IPS-18a (cell line): ENCODE data around the gene LSS.

Experiments used
- H3K27ac ChIP-seq: one replicate; pipeline ENCODE4 v1.5.1; 2013; ENCODE audit warnings: low read length
- H3K27me3 ChIP-seq: one replicate; pipeline ENCODE4 v1.6.1; 2013; ENCODE audit warnings: mild to moderate bottlenecking, low read length; ENCODE audit not compliant: control insufficient read depth, insufficient read depth
- H3K36me3 ChIP-seq: one replicate; pipeline ENCODE4 v1.6.1; 2013; ENCODE audit warnings: low read depth, low read length; ENCODE audit not compliant: control insufficient read depth
- H3K4me1 ChIP-seq: one replicate; pipeline ENCODE4 v1.6.1; 2013; ENCODE audit warnings: low read depth, low read length; ENCODE audit not compliant: control insufficient read depth
- H3K4me3 ChIP-seq: one replicate; pipeline ENCODE4 v1.5.1; 2013; ENCODE audit warnings: low read length
- H3K9ac ChIP-seq: one replicate; pipeline ENCODE4 v1.6.1; 2013; ENCODE audit warnings: mild to moderate bottlenecking, low read length, moderate library complexity
- H3K9me3 ChIP-seq: one replicate; pipeline ENCODE4 v1.6.1; 2013; ENCODE audit warnings: low read depth, low read length; ENCODE audit not compliant: control insufficient read depth

LSS gene

DNA sequence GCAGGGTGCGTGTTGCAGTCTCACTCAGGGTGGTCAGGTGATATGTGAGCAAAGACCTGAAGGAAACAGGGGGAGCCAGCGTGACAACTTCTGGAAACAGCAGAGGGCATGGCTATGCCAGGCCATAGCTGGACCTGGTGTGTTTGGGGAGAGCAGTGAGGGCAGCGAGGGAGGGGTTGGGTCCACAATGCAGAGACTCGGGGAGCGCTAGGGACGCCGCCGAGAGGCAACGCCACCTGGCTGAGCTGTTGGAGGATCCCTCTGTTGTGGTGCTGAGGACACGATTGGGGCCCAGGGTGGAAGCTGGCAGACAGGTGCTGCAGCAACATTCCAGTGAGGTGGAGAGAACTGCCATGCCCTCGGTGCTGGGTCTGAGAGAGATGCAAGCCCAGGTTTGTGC lies 26.6 kb upstream of the LSS start:
- H3K9ac ChIP-seq = no peak overlapping the region
- no peak overlapping the region for H3K4me3 ChIP-seq
- no peaks in the 10 kb centered on the region for H3K9me3 ChIP-seq
- H3K36me3 ChIP-seq = peaks cover 80% of the 10 kb centered on the region
- H3K27me3 ChIP-seq = no peaks in the 10 kb centered on the region
- no peak overlapping the region for H3K27ac ChIP-seq
- no peaks in the 10 kb centered on the region for H3K4me1 ChIP-seq

DNA sequence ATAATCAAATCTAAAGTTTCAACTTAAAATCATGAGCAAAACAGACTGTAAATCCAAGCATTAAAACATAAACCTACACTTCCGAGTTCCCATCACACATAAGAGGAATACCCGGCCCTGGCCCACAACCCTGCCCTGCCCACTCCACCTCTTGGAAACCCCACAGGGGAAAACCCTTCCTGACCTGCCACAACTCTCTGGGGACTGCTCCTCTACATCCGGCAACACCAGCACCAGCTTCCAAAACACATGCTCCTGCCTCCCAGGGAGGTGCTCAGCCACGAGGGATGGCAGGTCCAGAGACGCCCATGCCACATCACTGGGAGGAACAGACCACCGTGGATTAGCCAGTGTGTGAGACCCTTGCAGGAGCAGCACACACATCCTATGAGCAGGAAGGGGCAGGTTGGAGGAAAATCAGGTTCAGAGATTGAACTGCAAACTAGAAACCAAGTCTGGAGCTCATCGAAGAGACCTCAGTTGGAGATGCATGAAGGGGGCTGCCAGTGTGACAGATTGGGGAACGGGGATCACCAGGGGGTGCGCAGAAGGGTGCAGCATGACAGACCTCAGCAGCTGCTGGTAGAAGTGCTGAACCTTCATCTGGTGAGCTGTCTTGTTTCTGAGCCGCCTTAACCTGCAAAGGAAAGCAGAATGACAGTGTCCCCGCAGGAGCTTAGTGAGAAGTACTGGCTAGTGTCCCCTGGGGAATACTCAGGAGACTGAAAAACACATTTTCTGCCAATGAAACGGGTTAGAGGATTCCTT lies 25.8 kb upstream of the LSS start:
- Histone ChIP-seq H3K9me3 (no peaks in the 10 kb centered on the region), H3K36me3 (peaks cover 88% of the 10 kb centered on the region), H3K9ac (no peak overlapping the region), H3K4me3 (no peak overlapping the region), H3K4me1 (no peaks in the 10 kb centered on the region), H3K27me3 (no peaks in the 10 kb centered on the region), H3K27ac (no peak overlapping the region)

GRCh38 chr21:46253610-46254124 lies 25.1 kb upstream of the LSS start:
- H3K9ac ChIP-seq = no peak overlapping the region
- no peak overlapping the region for H3K27ac ChIP-seq
- H3K36me3 ChIP-seq = peaks cover 91% of the 10 kb centered on the region
- H3K27me3 ChIP-seq = no peaks in the 10 kb centered on the region
- H3K4me1 ChIP-seq = no peaks in the 10 kb centered on the region
- no peaks in the 10 kb centered on the region for H3K9me3 ChIP-seq
- H3K4me3 ChIP-seq = no peak overlapping the region

DNA sequence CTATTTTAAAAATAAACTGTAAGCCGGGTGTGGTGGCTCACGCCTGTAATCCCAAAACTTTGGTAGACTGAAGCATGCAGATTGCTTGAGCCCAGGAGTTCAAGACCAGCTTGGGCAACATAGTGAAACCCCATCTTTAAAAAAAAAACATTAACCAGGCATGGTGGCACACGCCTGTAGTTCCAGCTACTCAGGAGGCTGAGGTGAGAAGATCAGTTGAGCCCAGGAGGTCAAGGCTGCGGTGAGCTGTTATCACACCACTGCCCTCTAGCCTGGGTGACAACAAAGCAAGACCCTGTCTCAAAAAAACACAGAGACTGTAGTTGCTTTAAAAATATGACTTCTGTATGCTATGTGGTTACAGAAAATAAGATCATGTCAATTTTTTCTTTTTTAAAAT lies 24.3 kb upstream of the LSS start:
- no peaks in the 10 kb centered on the region for H3K9me3 ChIP-seq
- no peaks in the 10 kb centered on the region for H3K27me3 ChIP-seq
- no peak overlapping the region for H3K27ac ChIP-seq
- H3K36me3 ChIP-seq = peaks cover 91% of the 10 kb centered on the region
- H3K9ac ChIP-seq = no peak overlapping the region
- no peak overlapping the region for H3K4me3 ChIP-seq
- no peaks in the 10 kb centered on the region for H3K4me1 ChIP-seq

- H3K27ac ChIP-seq = no peak overlapping the region
- peaks cover 90% of the 10 kb centered on the region for H3K36me3 ChIP-seq
Observed at GRCh38 chr21:46250146-46250725, 21.7 kb upstream of the LSS start.

DNA sequence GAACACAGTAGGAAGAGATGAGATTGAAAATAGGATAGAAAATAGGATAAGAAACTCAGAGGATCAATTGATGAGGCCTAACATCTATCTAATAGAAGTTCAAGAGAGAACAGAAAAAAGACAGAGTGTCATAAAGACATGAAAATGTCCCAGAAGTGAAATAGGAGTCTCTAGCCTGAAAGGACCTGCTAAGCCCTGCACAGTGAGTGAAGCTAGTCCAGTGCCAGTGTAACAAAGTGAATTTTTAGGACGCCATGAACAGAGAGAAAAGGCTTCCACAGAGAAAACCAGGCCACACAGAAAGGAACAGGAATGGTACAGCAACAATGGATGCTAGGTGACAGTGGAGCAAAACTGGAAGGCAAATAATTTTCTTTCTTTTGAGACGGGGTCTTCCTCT lies 20.3 kb upstream of the LSS start:
- Histone ChIP-seq H3K9me3 (no peaks in the 10 kb centered on the region), H3K4me3 (no peak overlapping the region), H3K9ac (no peak overlapping the region), H3K36me3 (peaks cover 91% of the 10 kb centered on the region), H3K27me3 (no peaks in the 10 kb centered on the region), H3K4me1 (no peaks in the 10 kb centered on the region), H3K27ac (no peak overlapping the region)

More at GRCh38 chr21:46250146-46250725, 21.7 kb upstream of the LSS start:
- Histone ChIP-seq H3K4me3 (no peak overlapping the region), H3K27me3 (no peaks in the 10 kb centered on the region), H3K9me3 (no peaks in the 10 kb centered on the region), H3K9ac (no peak overlapping the region), H3K4me1 (no peaks in the 10 kb centered on the region)

- Histone ChIP-seq H3K36me3 (peaks cover 91% of the 10 kb centered on the region), H3K4me1 (no peaks in the 10 kb centered on the region), H3K4me3 (no peak overlapping the region), H3K27me3 (no peaks in the 10 kb centered on the region), H3K9me3 (no peaks in the 10 kb centered on the region), H3K27ac (no peak overlapping the region), H3K9ac (no peak overlapping the region)
Observed at GRCh38 chr21:46248422-46248782, 19.8 kb upstream of the LSS start.

GRCh38 chr21:46247699-46248421 lies 19.3 kb upstream of the LSS start:
- H3K36me3 ChIP-seq = peaks cover 91% of the 10 kb centered on the region
- no peak overlapping the region for H3K4me3 ChIP-seq
- H3K27me3 ChIP-seq = no peaks in the 10 kb centered on the region
- H3K4me1 ChIP-seq = no peaks in the 10 kb centered on the region
- no peak overlapping the region for H3K9ac ChIP-seq
- H3K9me3 ChIP-seq = no peaks in the 10 kb centered on the region
- no peak overlapping the region for H3K27ac ChIP-seq

DNA sequence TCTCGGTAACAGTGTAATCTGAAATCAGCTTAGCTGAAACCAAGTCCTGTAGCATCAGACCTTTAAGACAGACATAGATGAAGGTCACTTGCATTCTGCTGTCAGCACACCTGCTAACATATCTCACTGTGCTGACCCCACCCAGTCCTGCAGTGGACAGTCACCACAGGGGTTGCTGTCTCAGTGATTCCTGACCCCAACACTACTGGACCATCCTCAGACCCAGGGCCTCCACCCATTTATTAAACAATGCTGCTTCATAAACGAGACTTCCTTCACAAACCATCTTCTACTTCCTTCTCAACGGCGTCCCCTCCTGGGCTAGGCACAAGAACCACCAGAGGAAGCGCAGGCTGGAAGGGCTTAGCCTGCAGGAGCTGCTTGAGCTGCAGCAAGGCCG lies 17.8 kb upstream of the LSS start:
- Histone ChIP-seq H3K4me3 (no peak overlapping the region), H3K27me3 (no peaks in the 10 kb centered on the region), H3K4me1 (no peaks in the 10 kb centered on the region), H3K36me3 (peaks cover 91% of the 10 kb centered on the region), H3K9me3 (no peaks in the 10 kb centered on the region), H3K9ac (no peak overlapping the region), H3K27ac (no peak overlapping the region)

DNA sequence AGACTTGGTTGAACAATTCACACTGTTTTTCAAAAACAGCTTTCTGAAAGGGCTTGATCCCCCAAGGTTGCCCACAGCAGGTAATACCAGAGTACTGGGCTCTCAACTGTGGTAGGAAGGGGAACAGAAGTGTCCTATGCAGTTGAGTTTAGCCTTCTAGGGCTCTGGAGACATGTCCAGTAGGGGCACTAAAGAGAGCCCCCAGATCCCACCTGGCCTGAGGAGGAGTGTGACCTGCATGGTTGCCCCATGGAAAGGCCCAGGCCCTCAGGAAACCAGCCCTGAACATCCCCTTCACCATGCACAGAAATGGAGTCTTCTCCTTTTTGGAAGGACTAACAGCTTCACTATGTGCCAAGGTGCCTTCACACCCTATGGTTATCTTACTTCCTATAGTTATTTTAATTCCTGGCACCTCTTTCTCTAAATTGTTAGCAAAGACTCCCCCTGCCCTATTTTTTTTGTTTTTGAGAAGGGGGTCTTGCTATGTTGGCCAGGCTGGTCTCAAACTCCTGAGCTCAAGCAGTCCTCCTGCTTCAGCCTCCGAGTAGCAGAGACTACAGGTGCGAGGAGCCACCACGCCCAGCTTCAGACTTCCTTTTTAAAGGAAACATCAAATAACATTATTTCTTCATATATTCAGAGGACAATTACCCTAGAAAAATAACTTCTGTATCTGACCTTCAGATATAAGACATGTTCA lies 16.8 kb upstream of the LSS start:
- no peak overlapping the region for H3K9ac ChIP-seq
- peaks cover 91% of the 10 kb centered on the region for H3K36me3 ChIP-seq
- H3K27me3 ChIP-seq = no peaks in the 10 kb centered on the region
- no peak overlapping the region for H3K27ac ChIP-seq
- no peak overlapping the region for H3K4me3 ChIP-seq
- H3K4me1 ChIP-seq = no peaks in the 10 kb centered on the region
- H3K9me3 ChIP-seq = no peaks in the 10 kb centered on the region

DNA sequence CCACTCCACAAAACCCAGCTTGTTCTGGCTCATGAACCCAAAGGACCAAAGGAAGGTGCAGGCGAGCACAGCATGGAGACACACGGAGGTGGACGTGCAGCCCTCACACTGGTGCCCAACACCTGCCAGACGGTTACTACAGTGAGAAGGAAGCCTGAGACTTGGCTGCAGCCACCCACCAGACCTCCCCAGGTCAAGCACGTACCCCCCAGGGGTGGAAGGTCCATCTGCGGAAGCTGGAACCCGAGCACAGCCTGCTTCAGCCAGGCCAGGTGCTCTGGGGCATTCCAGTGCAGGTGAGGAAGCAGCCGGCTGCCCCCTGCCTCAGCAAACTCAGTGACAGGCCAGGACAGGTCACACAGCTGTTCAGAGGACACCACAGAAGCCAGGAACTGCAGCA lies 16.0 kb upstream of the LSS start:
- H3K9me3 ChIP-seq = no peaks in the 10 kb centered on the region
- H3K27me3 ChIP-seq = no peaks in the 10 kb centered on the region
- no peak overlapping the region for H3K9ac ChIP-seq
- H3K4me3 ChIP-seq = no peak overlapping the region
- H3K4me1 ChIP-seq = no peaks in the 10 kb centered on the region
- H3K27ac ChIP-seq = no peak overlapping the region
- peaks cover 87% of the 10 kb centered on the region for H3K36me3 ChIP-seq
